Activated CD4-positive, alpha-beta T cell treated with anti-CD3 and anti-CD28 coated beads, Interleukin-2, amount 50 U/mL, for 4 hours (primary cell): Measurements from ENCODE around the gene HYCC1.
"Not testable (repeated sequence)": the region's sequence is repeated elsewhere in the genome, so short reads cannot be mapped to it uniquely, and the experiment has no call there.

Source experiments
- DNase-seq, 2 experiments: peaks; one replicate each; pipeline ENCODE4 v3.0.0-alpha.2; 2020

Gene HYCC1

DNA sequence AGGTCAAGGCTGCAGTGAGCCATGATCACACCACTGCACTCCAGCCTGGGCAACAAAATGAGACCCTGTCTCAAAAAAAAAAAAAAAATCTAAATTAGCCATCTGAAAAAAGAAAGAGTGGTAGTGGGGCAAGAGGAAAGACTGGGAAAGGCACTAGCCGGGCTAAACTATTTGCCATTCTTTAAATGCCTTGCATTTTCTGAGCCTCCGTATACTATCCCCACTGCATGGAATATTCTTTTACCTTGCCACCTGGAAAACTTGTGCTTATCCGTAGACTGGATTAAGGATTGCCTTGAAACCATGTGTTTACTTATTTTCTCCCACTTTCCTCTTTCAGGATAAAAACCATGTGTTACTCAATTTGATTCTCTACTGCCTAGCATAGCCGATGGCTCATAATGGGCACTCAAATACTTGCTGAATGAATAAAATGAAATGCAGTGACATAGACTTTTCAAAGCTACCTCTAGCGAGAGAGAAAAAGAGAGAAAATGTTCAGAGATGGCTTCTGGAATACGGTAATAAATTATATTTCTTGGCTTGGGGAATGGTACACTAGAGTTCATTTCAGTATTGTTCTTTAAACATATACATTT, 30.6 kb downstream of the HYCC1 start:
- DNase-seq = no peak

DNA sequence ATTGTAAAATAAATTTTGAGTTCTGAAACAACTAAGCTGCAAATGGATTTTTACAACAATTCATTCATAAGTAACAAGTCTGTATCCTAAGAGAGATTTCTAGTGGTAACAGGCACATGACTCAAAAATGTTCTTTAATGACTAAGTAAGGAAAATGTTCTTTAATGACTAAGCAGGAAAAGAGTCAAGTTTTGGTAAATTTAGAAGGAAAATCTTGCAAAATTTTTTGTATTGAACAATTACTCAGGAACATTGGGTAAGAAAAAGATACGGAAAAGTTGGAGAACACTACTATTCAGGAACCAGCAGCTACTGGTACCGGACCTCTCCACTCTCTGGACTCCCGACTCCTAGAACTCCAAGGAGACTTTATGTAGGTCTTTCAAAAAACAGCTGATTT, 33.5 kb downstream of the HYCC1 start:
- no peak for DNase-seq

DNA sequence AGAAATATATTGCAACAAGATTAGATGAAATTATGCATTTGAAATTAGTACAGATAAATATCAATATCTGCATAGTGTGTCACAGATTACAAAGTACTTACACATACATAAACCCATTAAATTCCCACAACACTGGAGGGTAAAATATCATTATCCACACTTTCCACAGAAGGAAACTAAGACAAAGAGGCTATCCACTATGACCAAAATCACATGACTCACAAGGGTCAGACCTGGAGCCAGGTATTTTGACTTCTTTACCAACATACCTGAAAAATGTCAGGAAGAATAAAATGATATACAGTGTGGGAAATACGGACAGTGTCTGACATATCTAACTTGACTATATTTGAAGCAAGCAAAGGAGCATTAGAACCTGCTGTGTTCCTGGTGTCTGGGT, 34.1 kb downstream of the HYCC1 start:
- no peak for DNase-seq

- no peak for DNase-seq
These were observed 34.7 kb downstream of the HYCC1 start for GRCh38 chr7:22979251-22979650.

DNA sequence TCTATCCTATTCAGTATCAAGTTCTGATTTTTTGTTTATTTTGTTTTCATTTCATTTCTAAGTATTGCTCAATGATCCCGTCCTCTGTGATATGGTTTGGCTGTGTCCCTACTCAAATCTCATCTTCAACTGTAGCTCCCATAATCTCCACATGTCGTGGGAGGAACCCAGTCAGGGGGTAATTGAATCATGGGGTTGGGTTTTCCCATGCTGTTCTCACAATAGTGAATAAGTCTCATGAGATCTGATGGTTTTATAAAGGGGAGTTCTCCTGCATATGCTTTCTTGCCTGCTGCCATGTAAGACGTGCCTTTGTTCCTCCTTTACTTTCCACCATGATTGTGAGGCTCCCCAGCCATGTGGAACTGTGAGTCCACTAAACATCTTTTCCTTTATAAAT, 39.3 kb downstream of the HYCC1 start:
- not testable (repeated sequence) for DNase-seq

DNA sequence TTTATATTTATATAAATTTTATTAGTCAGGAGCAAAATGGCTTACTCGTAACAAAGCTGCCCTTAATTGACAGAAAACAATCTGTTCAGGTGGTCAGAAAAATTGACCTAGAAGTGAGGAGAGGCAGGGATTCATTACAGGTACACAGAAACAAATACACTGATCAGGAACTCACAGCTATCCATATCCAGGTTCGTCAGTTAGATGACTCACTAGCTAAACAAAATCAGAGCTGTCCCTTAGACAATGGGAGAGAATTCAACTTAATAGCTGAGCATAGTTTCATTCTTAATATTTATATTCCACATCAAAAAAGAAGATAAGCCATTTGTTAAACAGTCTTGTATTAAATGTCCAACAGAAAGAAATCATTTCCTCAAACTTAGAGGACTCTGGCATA, 41.7 kb downstream of the HYCC1 start:
- no peak for DNase-seq

- DNase-seq = no peak
These were observed 44.9 kb downstream of the HYCC1 start for GRCh38 chr7:22969010-22969431.
